Brain pericyte (primary cell): ENCODE measurements around the gene DLG2.
"Not testable (repeated sequence)": the region's sequence is repeated elsewhere in the genome, so short reads cannot be mapped to it uniquely, and the experiment has no call there.

Experiments
- DNase-seq: peaks from one replicate; pipeline ENCODE4 v3.0.0-alpha.2; 2012; ENCODE audit warnings: low read depth, low spot score

The DLG2 gene

DNA sequence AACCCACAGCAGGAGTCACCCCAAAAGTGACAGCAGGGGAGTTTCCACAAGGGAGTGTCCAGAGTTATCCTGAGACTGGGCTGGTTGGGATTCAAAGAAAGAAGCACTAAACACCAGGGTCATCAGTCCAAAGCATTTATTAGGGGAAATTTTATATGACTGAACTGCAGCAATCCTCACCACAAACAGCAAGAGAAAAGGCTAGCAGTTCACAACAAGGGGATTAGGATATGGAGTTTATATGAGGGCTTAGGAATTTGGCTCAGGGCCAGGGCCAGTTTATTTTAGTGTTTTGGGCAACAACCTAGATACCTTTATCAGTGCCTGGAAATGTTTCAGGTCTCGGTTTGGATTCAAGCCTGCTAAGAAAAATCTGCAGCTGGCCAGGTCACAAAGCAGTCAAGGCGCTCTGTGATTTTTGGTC lies 16.1 kb upstream of the DLG2 start:
- DNase-seq: no peak

DNA sequence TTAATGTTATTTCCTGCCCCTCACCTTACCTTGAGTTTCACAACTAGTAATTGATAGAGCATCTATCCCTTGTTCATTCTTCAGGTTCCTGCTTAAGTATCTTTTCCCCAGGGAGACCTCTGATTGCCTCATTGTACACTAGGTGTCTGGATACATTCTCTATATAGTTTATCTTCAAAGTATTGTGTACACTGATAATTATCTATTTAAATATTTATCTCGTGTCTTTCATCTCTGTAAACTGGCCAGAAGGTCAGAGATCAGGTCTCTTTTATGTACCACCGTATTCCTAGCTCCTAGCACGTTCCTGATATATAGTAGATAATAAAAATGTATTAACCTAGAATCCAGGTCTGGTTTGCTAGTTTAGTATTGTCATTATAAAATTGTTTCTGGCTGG lies 7.6 kb upstream of the DLG2 start:
- DNase-seq: no peak

DNA sequence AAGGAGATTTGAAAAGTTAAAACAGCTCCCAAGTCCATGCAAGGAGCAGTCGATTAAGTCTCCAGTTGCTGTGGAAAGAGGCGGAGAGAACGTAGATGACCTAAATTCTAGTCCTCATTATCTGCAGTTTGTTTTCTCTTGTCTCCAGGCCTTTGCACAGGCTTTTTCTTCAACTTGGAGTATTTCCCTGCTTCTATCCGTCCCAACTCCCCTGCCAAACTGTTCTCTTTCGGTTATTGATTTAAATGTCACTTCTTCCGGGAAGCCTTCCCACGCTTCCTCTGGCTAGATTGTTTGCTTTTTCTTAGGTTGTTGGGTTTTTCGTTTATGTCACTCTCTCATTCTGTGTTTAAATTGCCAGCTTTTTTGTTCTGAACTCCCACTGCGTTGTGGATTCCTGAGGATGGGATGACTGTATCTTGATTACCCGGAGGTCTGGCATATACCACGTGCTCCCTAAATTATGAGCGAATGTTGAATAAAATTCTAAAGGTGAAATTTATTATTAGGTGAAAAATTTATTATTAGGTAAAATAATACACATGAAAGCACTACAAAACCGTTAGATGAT lies 1.7 kb upstream of the DLG2 start:
- no peak for DNase-seq

DNA sequence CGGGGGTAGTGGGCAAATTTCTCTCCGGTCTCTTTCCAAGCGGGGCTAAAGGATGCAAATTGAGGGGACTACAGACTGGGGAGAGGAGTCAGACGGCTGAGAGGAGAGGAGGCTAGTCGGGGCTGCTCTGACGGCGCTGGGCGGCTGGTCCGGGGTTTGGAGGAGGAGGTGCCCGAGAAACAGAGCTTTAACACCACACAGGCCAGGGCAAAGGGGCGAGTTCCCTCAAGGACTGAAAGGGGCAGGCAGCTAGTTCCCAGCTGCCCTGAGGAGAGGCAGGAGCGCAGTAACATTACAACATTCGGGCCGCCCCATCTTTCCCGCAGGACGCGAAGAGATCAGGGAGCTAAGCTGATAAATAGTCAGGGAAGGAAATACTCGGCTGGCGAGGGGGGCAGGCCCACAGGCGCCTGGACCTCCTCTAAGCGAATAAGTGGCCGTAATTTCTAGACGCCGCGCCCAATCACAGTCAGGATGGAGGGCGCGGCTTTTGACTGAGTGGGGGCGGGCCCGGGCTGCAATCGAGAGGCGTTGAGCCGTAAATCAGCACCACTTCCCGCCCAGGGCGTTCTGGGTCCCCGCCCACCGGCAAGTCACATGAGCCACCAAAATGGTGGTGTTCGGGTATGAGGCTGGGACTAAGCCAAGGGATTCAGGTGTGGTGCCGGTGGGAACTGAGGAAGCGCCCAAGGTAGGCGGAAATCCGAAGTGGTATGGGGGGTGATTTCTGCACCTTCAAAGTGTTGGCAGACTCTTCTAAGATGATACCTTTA lies 1.0 kb upstream of the DLG2 start, which contains the start of gene TMEM126B:
TMEM126B (plus strand) TSS at position 596 of the 773 bp plus-strand sequence; CDS start at position 611, 15 bp downstream.
- DNase-seq: peak; percentile 88

DNA sequence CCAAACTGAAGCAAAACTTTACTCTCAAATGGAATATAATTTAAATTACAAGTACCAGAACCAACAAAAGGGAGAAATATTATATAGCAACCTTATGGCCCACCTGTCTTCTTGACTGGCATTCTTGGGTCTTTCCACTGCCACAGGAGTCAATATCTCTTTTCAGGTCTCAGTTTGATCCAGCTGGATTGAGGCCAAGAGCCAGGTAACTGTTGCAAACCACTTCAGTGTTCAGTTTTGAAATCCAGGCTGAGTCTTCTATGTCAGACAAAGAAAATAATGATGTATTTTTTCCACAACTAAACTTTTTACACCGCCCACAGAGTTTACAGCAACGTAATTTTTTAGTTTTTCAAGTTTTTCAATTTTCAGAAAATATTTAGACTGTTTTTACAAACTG lies 648 bp downstream of the DLG2 start:
- DNase-seq: no peak

DNA sequence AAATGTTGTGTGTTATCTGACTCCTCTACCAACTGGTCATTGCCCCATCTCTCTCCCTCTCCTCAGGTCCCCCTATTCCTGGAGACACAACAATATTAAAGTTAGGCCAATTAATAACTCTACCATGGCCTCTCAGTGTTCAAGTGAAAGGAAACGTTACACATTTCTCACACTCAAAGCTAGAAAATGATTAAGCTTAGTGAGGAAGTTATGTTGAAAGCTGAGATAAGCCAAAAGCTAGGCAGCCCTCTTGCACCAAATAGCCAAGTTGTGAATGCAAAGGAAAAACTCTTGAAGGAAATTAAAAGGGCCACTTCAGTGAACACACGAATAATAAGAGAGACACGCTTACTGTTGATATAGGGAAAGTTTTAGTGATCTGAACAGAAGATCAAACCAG lies 6.9 kb downstream of the DLG2 start:
- no peak for DNase-seq

DNA sequence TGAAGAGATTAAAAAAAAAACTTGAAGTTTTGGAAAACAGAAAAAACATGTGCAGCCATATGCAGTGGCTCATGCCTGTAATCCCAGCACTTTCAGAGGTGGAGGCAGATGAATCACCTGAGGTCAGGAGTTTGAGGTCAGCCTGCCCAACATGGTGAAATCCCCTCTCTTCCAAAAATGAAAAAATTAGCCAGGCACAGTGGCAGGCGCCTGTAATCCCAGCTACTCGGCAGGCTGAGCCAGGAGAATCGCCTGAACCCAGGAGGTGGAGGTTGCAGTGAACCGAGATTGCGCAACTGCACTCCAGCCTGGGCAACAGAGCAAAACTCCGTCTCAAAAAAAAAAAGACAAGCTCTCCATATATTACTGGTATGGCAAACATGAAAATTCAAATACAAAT lies 7.6 kb downstream of the DLG2 start:
- no peak for DNase-seq

DNA sequence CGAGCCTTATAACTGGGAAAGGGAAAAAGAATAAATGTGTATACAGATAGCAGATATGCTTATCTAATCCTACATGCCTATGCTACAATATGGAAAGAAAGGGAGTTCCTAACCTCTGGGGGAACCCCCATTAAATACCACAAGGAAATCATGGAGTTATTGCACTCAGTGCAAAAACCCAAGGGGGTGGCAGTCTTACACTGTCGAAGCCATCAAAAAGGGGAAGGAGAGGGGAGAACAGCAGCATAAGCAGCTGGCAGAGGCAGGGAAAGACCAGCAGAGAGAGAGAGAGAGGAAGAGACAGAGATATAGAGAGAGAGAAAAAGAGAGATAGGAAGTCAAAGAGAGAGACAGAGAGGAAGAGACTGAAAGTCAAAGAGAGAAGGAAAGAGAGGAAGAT lies 15.5 kb downstream of the DLG2 start:
- DNase-seq: not testable (repeated sequence)

DNA sequence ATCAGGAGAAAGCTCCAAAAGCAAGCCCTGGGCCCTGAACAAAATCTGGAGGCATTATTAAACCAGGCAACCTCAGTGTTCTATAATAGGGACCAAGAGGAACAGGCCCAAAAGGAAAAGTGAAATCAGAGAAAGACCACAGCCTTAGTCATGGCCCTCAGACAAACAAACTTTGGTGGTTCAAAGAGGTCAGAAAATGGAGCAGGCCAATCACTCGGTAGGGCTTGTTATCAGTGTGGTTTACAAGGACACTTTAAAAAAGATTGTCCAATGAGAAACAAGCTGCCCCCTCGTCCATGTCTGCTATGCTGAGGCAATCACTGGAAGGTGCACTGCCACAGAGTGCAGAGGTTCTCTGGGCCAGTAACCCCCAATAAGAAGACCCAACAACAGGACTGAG lies 17.9 kb downstream of the DLG2 start:
- DNase-seq: not testable (repeated sequence)

DNA sequence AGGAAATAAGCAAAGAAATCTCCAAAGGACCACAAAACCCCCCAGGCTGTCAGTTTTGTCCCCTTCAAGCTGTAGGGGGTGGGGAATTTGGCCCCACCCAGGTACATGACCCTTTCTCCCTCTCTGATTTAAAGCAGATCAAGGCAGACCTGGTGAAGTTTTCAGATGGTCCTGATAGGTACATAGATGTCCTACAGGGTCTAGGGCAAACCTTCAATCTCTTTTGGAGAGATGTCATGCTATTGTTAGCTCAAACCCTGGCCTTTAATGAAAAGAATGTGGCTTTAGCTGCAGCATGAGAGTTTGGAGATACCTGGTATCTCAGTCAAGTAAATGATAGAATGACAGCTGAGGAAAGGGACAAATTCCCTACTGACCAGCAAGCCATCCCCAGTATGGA lies 18.5 kb downstream of the DLG2 start:
- not testable (repeated sequence) for DNase-seq

DNA sequence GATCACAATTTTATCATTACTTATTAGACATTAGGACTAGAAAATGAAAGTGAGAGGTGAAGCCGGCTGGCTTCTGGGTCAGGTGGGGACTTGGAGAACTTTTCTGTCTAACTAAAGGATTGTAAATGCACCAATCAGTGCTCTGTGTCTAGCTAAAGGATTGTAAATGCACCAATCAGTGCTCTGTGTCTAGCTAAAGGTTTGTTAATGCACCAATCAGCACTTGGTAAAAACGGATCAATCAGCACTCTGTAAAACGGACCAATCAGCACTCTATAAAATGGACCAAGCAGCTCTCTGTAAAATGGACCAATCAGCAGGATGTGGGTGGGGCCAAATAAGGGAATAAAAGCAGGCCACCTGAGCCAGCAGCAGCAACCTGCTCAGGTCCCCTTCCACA lies 20.9 kb downstream of the DLG2 start:
- DNase-seq: not testable (repeated sequence)

DNA sequence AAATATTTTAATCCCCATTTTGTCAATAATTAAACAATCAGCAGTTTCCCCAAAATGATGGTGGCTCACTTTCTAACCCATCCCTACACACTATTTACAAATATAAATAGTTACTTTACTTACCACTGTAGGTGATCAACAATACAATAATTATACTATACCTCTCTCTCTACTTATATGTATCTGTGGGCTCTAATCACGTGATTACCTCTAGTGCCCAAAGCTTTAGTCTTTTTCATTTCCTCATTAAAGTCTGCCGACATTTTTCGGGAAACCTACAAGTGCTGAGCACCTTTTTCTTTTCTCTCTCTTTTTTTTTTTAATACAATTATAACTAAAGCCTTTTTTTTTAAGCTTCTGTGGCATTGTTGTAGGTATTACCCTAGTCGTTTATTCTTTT lies 23.9 kb downstream of the DLG2 start:
- no peak for DNase-seq

DNA sequence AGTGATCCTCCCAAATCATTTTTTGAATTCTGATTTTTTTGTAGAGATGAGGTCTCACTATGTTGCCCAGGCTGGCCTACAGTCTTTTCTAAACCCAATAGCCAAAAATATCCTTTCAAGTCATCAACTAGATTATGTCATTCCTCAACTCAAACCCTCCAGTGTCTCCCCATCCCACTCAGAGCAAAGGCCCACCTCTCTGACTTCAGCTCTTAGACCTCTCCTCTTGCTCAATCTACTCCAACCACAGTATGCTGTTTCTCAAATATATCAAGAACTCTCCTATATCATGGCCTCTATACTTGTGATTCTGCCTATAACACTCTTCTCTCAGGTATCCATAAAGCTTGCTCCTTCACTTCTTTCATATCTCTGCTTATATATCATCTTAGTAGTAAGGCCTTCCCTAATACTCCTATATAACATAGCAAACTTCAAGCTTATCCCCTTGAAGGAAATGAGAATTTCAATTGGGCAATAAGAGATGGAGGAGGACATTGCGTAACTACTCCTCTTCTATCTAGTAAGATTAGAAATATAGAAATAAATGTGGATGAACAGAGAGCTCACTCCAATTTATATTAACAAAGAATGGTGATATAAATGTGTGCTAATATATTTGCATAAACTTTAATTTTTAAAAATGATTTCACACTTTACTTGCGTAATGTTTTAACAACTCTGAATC lies 24.5 kb downstream of the DLG2 start:
- no peak for DNase-seq

DNA sequence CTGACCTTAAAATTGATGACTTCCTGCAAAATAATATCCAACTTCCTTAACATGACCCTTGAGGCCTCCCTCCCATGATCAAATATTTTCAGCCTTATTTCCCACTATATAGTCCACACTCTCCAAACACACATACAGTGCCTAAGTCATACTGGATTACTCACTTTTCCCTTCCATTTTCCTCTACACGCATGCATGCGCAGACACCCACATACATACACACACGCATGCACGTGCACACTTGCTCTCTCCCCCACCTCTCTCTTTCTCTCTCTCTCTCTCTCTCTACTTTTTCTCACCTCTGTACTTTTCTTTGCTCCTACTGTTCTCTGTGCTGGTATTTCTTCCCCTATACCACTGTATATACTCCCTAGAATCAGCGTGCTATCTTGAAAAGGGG lies 28.1 kb downstream of the DLG2 start:
- DNase-seq: no peak

DNA sequence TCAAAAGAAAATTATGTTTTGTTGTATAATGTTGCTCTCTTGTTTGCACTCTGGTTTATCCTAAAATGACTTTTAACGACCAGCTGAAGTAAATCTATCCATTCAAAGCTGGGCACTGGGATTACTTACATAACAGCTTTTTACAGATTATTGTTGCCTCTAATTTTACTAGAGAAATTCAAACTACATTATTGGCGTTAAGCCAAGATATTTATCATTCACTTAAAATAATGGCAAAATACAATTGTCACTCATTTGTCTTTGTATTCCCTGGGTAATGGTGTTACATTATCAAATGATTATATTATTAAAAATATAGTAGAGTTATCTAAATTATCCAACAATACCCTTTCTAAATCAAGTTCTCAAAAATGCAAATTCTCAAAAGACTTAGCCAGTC lies 30.3 kb downstream of the DLG2 start:
- DNase-seq: no peak

DNA sequence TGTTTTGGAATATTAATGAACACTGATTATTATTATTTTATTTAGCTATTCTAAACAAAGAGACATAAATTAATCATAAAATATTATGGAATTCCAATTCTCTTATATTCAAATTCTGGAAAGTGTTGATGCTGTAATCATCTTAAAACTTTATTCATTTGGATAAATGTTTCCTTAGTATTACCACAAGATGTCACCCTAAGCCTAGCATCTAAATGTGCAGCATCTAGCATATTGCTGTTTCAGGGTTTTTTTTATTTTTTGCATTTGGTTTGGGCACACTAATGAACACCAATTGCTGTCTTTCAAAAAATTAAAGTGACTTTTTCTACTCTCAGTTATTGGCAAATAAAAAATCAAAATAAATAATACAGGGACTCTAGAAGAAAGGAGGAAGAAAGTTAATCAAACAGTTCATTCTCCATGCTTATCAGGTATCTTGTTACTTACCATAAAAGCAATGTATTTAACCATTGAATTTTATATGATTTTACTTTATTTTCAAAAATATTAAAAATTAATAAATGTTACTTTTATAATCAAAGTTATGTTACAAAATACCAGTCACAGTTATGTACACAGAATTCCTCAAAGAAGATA lies 31.8 kb downstream of the DLG2 start:
- peak; percentile 15 for DNase-seq

DNA sequence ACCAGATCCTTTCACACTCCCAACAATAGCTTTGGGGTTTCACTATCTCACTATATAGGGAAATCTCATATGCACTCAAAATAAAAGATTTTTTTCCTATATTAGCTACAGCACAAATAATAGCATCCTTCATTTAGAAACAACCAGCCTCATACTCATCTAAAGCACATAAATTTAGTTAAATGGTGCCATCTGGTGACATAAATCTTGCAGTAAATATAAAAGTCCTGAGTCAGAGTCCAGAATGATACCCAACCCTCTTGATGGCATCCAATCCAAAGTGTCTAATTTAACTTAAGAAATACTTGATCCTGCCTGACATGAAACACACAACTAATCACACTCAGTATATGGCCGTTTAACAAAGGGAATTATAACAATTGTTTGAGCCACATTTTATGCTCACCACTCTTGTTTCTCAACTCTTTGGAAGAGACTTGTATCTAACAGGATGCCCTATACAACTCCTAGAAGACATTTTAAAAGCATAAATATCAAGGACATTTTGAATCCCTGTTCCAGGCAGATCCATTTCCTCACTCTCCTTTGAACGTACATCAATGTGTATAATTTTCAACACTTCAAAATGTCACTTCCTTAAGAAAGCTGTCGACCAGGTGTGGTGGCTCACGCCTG lies 36.2 kb downstream of the DLG2 start:
- no peak for DNase-seq

DNA sequence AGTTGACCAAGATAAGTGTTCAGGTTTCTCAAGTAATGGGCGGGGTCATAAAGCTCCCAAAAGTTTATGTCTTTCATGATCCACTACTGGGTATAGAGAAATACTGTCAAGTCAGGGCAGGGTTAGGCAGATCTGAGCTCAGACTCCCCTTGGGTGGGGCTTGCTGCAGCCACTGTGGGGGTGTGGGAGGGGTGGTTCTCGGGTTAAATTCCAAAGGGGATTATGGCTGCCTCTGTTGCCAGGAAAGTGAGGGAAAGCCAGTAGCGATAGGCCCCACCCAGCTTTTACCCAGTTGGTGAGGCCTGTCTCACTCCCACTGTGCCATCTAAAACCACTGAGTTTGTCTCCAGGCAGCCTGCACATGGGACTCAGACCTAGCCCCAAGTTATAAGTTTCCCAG lies 37.8 kb downstream of the DLG2 start:
- no peak for DNase-seq

DNA sequence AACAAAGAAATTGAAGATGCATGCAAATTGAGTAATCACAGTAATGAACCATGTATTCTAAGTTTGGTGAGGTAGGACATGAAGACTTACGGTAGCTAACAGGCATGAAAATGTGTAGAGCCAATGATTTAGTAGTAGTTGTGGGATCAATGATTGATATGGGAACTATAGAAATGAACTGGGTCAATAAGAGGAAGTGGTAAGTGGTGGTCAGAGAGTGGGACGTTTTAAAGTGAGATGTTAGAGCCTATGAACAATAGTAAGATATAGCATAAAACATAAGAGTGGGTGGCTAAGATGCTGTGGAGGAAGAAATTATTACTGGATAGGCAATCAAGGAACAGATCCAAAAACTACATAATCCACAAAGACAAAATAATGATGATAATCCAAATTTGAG lies 45.0 kb downstream of the DLG2 start:
- no peak for DNase-seq

DNA sequence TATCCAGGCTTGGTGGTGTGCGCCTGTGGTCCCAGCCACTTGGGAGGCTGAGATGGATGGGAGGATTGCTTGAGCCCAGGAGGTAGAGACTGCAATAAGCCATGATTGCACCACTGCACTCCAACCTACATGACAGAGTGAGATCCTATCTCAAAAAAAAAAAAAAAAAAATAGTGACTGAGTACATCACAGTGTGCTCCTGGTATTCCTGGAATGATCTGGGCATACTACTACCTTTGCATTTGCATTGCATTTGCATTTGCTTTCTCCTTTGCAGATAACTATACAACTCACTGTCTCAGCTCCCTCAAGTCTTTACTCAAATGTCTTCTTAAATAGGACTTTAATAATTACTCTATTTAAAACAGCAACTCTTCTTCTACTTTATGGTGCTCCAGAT lies 51.8 kb downstream of the DLG2 start:
- no peak for DNase-seq

DNA sequence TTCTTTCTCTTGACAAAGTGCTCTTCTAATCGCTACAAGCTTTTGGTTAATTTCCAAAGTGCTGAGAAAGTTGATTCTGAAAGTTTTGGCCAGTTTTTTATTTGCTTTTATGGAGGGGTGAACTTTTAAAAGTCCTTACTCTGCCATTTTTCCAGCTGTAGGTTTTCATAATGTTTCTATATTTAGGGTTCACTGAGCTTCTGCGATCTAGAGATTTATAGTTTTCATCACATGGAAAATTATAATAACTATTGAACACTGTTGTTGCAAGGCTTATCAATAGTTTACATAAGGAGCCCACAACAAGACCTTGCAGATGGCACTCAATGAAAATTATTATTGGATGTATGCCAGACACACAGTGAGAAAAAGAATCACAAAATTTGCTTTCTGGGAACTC lies 55.1 kb downstream of the DLG2 start:
- no peak for DNase-seq

DNA sequence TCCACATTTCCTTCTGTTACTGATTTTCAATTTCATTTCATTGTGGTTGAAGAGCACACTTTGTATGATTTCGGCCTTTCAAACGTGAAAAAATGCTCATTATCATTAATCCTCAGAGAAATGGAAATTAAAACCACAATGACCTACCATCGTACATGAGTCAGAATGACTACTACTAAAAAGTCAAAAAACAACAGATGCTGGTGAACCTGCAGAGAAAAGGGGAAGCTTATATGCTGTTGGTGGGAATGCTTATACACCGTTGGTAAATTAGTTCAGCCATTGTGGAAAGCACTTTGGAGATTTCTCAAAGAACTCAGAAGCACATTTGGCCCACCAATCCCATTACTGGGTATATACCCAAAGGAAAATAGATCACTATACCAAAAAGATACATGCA lies 57.6 kb downstream of the DLG2 start:
- no peak for DNase-seq
